NT2/D1 (cell line): ENCODE data around the gene P2RX2.

Experiments
- SUZ12 ChIP-seq: IDR thresholded peaks from 2 replicates; pipeline ENCODE4 v1.6.1; 2011; ENCODE audit not compliant: insufficient read length, insufficient read depth; ENCODE audit errors: extremely low read depth
- YY1 ChIP-seq: IDR thresholded peaks from 2 replicates; pipeline ENCODE4 v1.6.1; 2011; ENCODE audit not compliant: insufficient read length, insufficient read depth
- ZNF274 ChIP-seq: IDR thresholded peaks from 2 replicates; pipeline ENCODE4 v1.6.1; 2011; ENCODE audit warnings: mild to moderate bottlenecking, low read depth, low read length

GRCh38 chr12:132591107-132591935, 27.3 kb upstream of the P2RX2 start:
- TF ChIP-seq ZNF274: no peak
- TF ChIP-seq YY1: no peak
- TF ChIP-seq SUZ12: no peak
